Measurements from ENCODE around the gene GRK2.

- TF ChIP-seq CTCF (IDR thresholded peaks at IDR 0.05) (no peak), EZH2 (IDR thresholded peaks at IDR 0.05) (no peak), EZH2phosphoT487 (IDR thresholded peaks at IDR 0.05) (no peak)
Observed at GRCh38 chr11:67251841-67252240, 14.4 kb upstream of the GRK2 start.

Data from neural progenitor cell (in vitro differentiated cells).